ENCODE results near the gene CHI3L1.

CHI3L1 gene

GRCh38 chr1:203217139-203217655 lies 30.7 kb upstream of the CHI3L1 start:
- peaks cover 13% of the 10 kb centered on the region for H3K27me3 ChIP-seq (ENCODE audit: insufficient read depth, low read length, poor library complexity)
- no peak overlapping the region for H3K4me3 ChIP-seq (ENCODE audit: low read depth in 1 of 2, low read length in 2 of 2)
- no peak for ATAC-seq (ENCODE audit: insufficient read depth, low read depth)
- no peaks in the 10 kb centered on the region for H3K9me3 ChIP-seq (ENCODE audit: insufficient read depth, low read length, severe bottlenecking)
- DNase-seq: no peak
- no peak overlapping the region for H2AFZ ChIP-seq (ENCODE audit: low read depth, low read length)
- no peak for TF ChIP-seq EZH2 (IDR thresholded peaks at IDR 0.05; ENCODE audit: borderline replicate concordance, low read depth, low read length, severe bottlenecking)
- TF ChIP-seq CTCF (IDR thresholded peaks at IDR 0.05; ENCODE audit: borderline replicate concordance, extremely low read depth, low read length, poor library complexity, severe bottlenecking): peak; percentile 15
- H3K79me2 ChIP-seq (ENCODE audit: insufficient read depth, low read length): no peaks in the 10 kb centered on the region
- no peak overlapping the region for H3K9ac ChIP-seq (ENCODE audit: low read depth, low read length)
- H3K27ac ChIP-seq (ENCODE audit: low read length): no peak overlapping the region
- H3K36me3 ChIP-seq (ENCODE audit: insufficient read depth, low read length): no peaks in the 10 kb centered on the region
- peaks cover 14% of the 10 kb centered on the region for H3K4me1 ChIP-seq (ENCODE audit: insufficient read depth, low read length)
- no peak overlapping the region for H3K4me2 ChIP-seq (ENCODE audit: insufficient read depth, low read length)
- peaks cover 7% of the 10 kb centered on the region; the same call in 1 of the 2 replicates for H4K20me1 ChIP-seq (ENCODE audit: insufficient read depth, low read length)

GRCh38 chr1:203216274-203217138 lies 30.0 kb upstream of the CHI3L1 start:
- DNase-seq (peak; percentile 68), ATAC-seq (ENCODE audit: insufficient read depth, low read depth) (peak; percentile 82)
- Histone ChIP-seq H4K20me1 (ENCODE audit: insufficient read depth, low read length) (peaks cover 7% of the 10 kb centered on the region; the same call in 1 of the 2 replicates), H3K79me2 (ENCODE audit: insufficient read depth, low read length) (no peaks in the 10 kb centered on the region), H3K4me3 (ENCODE audit: low read depth in 1 of 2, low read length in 2 of 2) (no peak overlapping the region), H2AFZ (ENCODE audit: low read depth, low read length) (no peak overlapping the region), H3K4me1 (ENCODE audit: insufficient read depth, low read length) (peaks cover 14% of the 10 kb centered on the region), H3K27ac (ENCODE audit: low read length) (no peak overlapping the region), H3K4me2 (ENCODE audit: insufficient read depth, low read length) (no peak overlapping the region), H3K9me3 (ENCODE audit: insufficient read depth, low read length, severe bottlenecking) (no peaks in the 10 kb centered on the region), H3K27me3 (ENCODE audit: insufficient read depth, low read length, poor library complexity) (peaks cover 13% of the 10 kb centered on the region), H3K36me3 (ENCODE audit: insufficient read depth, low read length) (no peaks in the 10 kb centered on the region), H3K9ac (ENCODE audit: low read depth, low read length) (no peak overlapping the region)
- TF ChIP-seq CTCF (IDR thresholded peaks at IDR 0.05; ENCODE audit: borderline replicate concordance, extremely low read depth, low read length, poor library complexity, severe bottlenecking) (peak; percentile 86), EZH2 (IDR thresholded peaks at IDR 0.05; ENCODE audit: borderline replicate concordance, low read depth, low read length, severe bottlenecking) (no peak)

DNA sequence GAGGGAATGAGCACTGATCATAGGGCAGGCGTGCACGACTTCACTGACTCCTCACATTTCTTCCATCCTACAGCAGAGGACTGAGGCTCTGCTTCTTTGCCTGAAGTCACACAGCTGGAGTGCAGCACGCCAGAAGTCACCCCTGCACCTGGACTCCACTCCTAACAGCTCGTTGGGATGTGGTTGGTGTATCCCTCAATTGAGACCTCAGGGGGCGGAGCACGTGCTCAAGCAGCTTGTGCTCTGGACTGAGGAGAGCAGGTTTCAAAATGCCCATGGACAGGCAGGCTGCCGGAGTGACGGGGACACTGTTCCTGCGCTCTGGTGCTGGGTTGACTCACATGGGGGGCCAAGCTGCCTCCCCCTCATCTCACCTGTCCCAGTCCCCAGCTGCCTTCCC lies 29.1 kb upstream of the CHI3L1 start:
- Histone ChIP-seq H3K9me3 (ENCODE audit: insufficient read depth, low read length, severe bottlenecking) (no peaks in the 10 kb centered on the region), H3K4me3 (ENCODE audit: low read depth in 1 of 2, low read length in 2 of 2) (no peak overlapping the region), H3K27ac (ENCODE audit: low read length) (no peak overlapping the region), H4K20me1 (ENCODE audit: insufficient read depth, low read length) (peaks cover 7% of the 10 kb centered on the region; the same call in 1 of the 2 replicates), H3K4me2 (ENCODE audit: insufficient read depth, low read length) (no peak overlapping the region), H3K36me3 (ENCODE audit: insufficient read depth, low read length) (no peaks in the 10 kb centered on the region), H2AFZ (ENCODE audit: low read depth, low read length) (no peak overlapping the region), H3K4me1 (ENCODE audit: insufficient read depth, low read length) (peaks cover 14% of the 10 kb centered on the region), H3K27me3 (ENCODE audit: insufficient read depth, low read length, poor library complexity) (peaks cover 10% of the 10 kb centered on the region), H3K9ac (ENCODE audit: low read depth, low read length) (no peak overlapping the region), H3K79me2 (ENCODE audit: insufficient read depth, low read length) (no peaks in the 10 kb centered on the region)
- TF ChIP-seq CTCF (IDR thresholded peaks at IDR 0.05; ENCODE audit: borderline replicate concordance, extremely low read depth, low read length, poor library complexity, severe bottlenecking): no peak
- no peak for TF ChIP-seq EZH2 (IDR thresholded peaks at IDR 0.05; ENCODE audit: borderline replicate concordance, low read depth, low read length, severe bottlenecking)
- DNase-seq: peak; percentile 60
- peak; percentile 76 for ATAC-seq (ENCODE audit: insufficient read depth, low read depth)

Data from DND-41 (cell line).